HepG2 (cell line): ENCODE measurements around the gene CYP2A6. TPM values are rescaled to one million over a fixed set of nuclear protein-coding genes. Genes with fewer than 3 reads are reported as not detected.

Experiments used
- BRCA1 ChIP-seq: sonication (generic); formaldehyde crosslinking; IDR thresholded peaks from 2 replicates; pipeline ENCODE4 v1.4.0; 2020; ENCODE audit warnings: missing genetic modification reagents
- KAT2B ChIP-seq: fragments of 150-350 bp; IDR thresholded peaks from 2 replicates; pipeline ENCODE4 v1.6.1; 2014; ENCODE audit warnings: low read depth, low read length, borderline replicate concordance
- KDM6A ChIP-seq: IDR thresholded peaks from 2 replicates; pipeline ENCODE4 v1.6.1; 2016; ENCODE audit warnings: low read depth
- MBNL3 ChIP-seq: fragments of 250-450 bp; sonication (Bioruptor Pico); conservative IDR thresholded peaks from 2 replicates; pipeline ENCODE4 v1.8.0; 2022; ENCODE audit warnings: mild to moderate bottlenecking, inconsistent platforms
- PAX8 ChIP-seq: sonication (generic); formaldehyde crosslinking; IDR thresholded peaks from 2 replicates; pipeline ENCODE4 v1.8.0; 2022; ENCODE audit warnings: mild to moderate bottlenecking, missing genetic modification reagents, borderline replicate concordance
- RARG ChIP-seq: sonication (generic); formaldehyde crosslinking; IDR thresholded peaks from 2 replicates; pipeline ENCODE4 v1.4.0; 2020; ENCODE audit warnings: low read depth, mild to moderate bottlenecking, missing genetic modification reagents
- RXRB ChIP-seq: IDR thresholded peaks from 2 replicates; pipeline ENCODE4 v1.6.1; 2016; ENCODE audit warnings: borderline replicate concordance, missing genetic modification reagents, missing compliant biosample characterization
- SALL2 ChIP-seq: sonication (generic); formaldehyde crosslinking; IDR thresholded peaks from 2 replicates; pipeline ENCODE4 v1.8.1; 2023; ENCODE audit warnings: mild to moderate bottlenecking, missing genetic modification reagents, inconsistent platforms
- SIN3A ChIP-seq: IDR thresholded peaks from 2 replicates; pipeline ENCODE4 v1.6.1; 2011; ENCODE audit warnings: low read depth, mild to moderate bottlenecking, control low read depth, low read length, borderline replicate concordance
- U2AF2 ChIP-seq: fragments of 200-400 bp; formaldehyde crosslinking; IDR thresholded peaks from 2 replicates; pipeline ENCODE4 v1.6.1; 2017; ENCODE audit warnings: low read depth, mild to moderate bottlenecking, low read length
- ZKSCAN8 ChIP-seq: IDR thresholded peaks from 2 replicates; pipeline ENCODE4 v1.6.1; 2016; ENCODE audit warnings: borderline replicate concordance, missing genetic modification reagents, missing compliant biosample characterization
- ZNF589 ChIP-seq: sonication (generic); formaldehyde crosslinking; conservative IDR thresholded peaks from 2 replicates; pipeline ENCODE4 v1.8.0; 2022; ENCODE audit warnings: mild to moderate bottlenecking, moderate library complexity, missing genetic modification reagents
- ZNF616 ChIP-seq: sonication (generic); formaldehyde crosslinking; IDR thresholded peaks from 2 replicates; pipeline ENCODE4 v1.5.0; 2020; ENCODE audit warnings: low read depth, mild to moderate bottlenecking, missing genetic modification reagents
- ZNF619 ChIP-seq: sonication (generic); formaldehyde crosslinking; IDR thresholded peaks from 2 replicates; pipeline ENCODE4 v1.4.0; 2020; ENCODE audit warnings: mild to moderate bottlenecking, missing genetic modification reagents
- ZNF768 ChIP-seq: sonication (generic); formaldehyde crosslinking; IDR thresholded peaks from 2 replicates; pipeline ENCODE4 v1.4.0; 2020; ENCODE audit warnings: missing genetic modification reagents
- ZNF772 ChIP-seq: sonication (generic); formaldehyde crosslinking; IDR thresholded peaks from 2 replicates; pipeline ENCODE4 v1.5.0; 2020; ENCODE audit warnings: mild to moderate bottlenecking, missing genetic modification reagents
- ZSCAN9 ChIP-seq: IDR thresholded peaks from 2 replicates; pipeline ENCODE4 v1.6.1; 2016; ENCODE audit warnings: borderline replicate concordance
- polyA plus RNA-seq, 8 experiments: library from polyadenylated mRNA; depleted of rRNA in 3 of 8; stranded (reverse) in 7 of 8; unstranded in 1 of 8; fragments of >200 nt; fragmentation: Illumina TruSeq in 4 of 8; extraction: Trizol in 4 of 8; gene quantifications; 2 replicates each; pipeline versions ENCODE4 v1.2.1 to v1.2.3, GENCODE V29; 2011 to 2016; ENCODE audit warnings: low read depth in 4 of 8, missing spikeins in 1 of 8, mixed read lengths in 1 of 8; ENCODE audit not compliant: insufficient read depth in 1 of 8
- total RNA-seq, 5 experiments: library from RNA; depleted of rRNA; stranded (reverse); fragments of >200 nt; fragmentation: Illumina TruSeq; extraction: Trizol; gene quantifications; 2 replicates each; pipeline ENCODE4 v1.2.3, GENCODE V29; 2016; ENCODE audit warnings: low read depth in 1 of 5
- TF ChIP-seq, protein P1 (sequence below): sonication (generic); formaldehyde crosslinking; IDR thresholded peaks from 2 replicates; pipeline ENCODE4 v1.4.0; 2020; ENCODE audit warnings: missing genetic modification reagents
- TF ChIP-seq, protein P2 (sequence below): sonication (generic); formaldehyde crosslinking; IDR thresholded peaks from 2 replicates; pipeline ENCODE4 v1.5.0; 2020; ENCODE audit warnings: missing genetic modification reagents
- TF ChIP-seq, protein P3 (sequence below): IDR thresholded peaks from 2 replicates; pipeline ENCODE4 v1.4.0; 2020; ENCODE audit warnings: mild to moderate bottlenecking, missing genetic modification reagents
- TF ChIP-seq, protein P4 (sequence below): sonication (generic); formaldehyde crosslinking; IDR thresholded peaks from 2 replicates; pipeline ENCODE4 v1.8.0; 2022; ENCODE audit warnings: mild to moderate bottlenecking, missing genetic modification reagents; ENCODE audit not compliant: insufficient replicate concordance

Gene CYP2A6
- total and polyA plus RNA-seq, 2 of the 13 experiments (the other 11 are each of a cell fraction or from before 2014, with no cell fraction given) = not detected

DNA sequence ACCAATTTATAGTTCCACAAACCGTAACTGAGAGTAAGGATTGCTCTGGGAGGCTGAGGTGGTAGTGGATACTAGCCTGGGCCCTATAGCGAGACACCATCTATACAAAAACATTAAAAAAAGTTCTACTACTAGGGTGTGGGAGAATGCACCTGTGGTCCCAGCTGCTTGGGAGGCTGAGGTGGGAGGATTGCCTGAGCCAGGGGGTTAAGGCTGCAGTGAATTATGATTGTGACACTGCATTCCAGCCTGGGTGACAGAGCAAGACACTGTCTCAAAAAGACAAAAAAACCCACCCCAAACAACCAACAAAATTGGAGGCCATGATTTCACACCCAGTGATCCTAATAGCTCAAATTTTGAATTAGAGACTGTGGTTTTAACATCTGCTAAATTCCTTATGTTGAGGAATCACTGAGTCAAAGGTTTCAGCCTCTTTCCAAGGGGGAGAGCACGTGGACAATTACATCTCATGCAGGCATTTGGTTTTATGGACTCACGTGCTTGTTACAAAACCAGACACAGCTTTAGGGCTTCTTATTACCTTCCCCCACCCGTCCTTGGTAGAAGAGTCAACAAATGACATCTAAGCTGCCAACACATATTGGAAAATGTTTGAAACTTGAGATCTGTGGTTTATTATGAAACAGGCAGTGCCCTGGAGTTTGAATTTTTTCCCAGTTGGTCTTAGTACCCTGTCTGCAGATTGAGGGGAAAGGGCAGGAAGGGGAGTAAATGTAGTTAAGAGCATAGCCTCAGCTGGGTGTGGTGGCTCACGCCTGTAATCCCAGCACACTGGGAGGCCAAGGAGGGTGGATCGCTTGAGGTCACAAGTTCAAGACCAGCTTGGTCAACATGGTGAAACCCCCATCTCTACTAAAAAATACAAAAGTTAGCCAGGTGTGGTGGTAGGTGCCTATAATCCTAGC, 18.5 kb downstream of the CYP2A6 start (continued):
- TF ChIP-seq SALL2 = peak; percentile 61; the same call in 1 of the 2 replicates
- TF ChIP-seq ZKSCAN8 = peak; percentile 57; the same call in 1 of the 2 replicates
- no peak for TF ChIP-seq MBNL3 (CRISPR knock-in tag)
- TF ChIP-seq, protein P1, sequence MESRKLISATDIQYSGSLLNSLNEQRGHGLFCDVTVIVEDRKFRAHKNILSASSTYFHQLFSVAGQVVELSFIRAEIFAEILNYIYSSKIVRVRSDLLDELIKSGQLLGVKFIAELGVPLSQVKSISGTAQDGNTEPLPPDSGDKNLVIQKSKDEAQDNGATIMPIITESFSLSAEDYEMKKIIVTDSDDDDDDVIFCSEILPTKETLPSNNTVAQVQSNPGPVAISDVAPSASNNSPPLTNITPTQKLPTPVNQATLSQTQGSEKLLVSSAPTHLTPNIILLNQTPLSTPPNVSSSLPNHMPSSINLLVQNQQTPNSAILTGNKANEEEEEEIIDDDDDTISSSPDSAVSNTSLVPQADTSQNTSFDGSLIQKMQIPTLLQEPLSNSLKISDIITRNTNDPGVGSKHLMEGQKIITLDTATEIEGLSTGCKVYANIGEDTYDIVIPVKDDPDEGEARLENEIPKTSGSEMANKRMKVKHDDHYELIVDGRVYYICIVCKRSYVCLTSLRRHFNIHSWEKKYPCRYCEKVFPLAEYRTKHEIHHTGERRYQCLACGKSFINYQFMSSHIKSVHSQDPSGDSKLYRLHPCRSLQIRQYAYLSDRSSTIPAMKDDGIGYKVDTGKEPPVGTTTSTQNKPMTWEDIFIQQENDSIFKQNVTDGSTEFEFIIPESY = no peak
- peak; percentile 55; the same call in 1 of the 2 replicates for TF ChIP-seq ZSCAN9
- TF ChIP-seq, protein P2, sequence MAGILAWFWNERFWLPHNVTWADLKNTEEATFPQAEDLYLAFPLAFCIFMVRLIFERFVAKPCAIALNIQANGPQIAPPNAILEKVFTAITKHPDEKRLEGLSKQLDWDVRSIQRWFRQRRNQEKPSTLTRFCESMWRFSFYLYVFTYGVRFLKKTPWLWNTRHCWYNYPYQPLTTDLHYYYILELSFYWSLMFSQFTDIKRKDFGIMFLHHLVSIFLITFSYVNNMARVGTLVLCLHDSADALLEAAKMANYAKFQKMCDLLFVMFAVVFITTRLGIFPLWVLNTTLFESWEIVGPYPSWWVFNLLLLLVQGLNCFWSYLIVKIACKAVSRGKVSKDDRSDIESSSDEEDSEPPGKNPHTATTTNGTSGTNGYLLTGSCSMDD (CRISPR knock-in tag) = no peak
- TF ChIP-seq ZNF616 (CRISPR knock-in tag) = no peak
- no peak for TF ChIP-seq SIN3A
- TF ChIP-seq KAT2B = no peak
- TF ChIP-seq, protein P3, sequence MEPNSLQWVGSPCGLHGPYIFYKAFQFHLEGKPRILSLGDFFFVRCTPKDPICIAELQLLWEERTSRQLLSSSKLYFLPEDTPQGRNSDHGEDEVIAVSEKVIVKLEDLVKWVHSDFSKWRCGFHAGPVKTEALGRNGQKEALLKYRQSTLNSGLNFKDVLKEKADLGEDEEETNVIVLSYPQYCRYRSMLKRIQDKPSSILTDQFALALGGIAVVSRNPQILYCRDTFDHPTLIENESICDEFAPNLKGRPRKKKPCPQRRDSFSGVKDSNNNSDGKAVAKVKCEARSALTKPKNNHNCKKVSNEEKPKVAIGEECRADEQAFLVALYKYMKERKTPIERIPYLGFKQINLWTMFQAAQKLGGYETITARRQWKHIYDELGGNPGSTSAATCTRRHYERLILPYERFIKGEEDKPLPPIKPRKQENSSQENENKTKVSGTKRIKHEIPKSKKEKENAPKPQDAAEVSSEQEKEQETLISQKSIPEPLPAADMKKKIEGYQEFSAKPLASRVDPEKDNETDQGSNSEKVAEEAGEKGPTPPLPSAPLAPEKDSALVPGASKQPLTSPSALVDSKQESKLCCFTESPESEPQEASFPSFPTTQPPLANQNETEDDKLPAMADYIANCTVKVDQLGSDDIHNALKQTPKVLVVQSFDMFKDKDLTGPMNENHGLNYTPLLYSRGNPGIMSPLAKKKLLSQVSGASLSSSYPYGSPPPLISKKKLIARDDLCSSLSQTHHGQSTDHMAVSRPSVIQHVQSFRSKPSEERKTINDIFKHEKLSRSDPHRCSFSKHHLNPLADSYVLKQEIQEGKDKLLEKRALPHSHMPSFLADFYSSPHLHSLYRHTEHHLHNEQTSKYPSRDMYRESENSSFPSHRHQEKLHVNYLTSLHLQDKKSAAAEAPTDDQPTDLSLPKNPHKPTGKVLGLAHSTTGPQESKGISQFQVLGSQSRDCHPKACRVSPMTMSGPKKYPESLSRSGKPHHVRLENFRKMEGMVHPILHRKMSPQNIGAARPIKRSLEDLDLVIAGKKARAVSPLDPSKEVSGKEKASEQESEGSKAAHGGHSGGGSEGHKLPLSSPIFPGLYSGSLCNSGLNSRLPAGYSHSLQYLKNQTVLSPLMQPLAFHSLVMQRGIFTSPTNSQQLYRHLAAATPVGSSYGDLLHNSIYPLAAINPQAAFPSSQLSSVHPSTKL (CRISPR knock-in tag) = peak; percentile 97
- 0 out of 2 replicates have a peak, but pooled peaks have one; percentile 53 for TF ChIP-seq BRCA1
- peak; percentile 63; the same call in 1 of the 2 replicates for TF ChIP-seq ZNF772
- TF ChIP-seq PAX8 (CRISPR knock-in tag) = no peak
- TF ChIP-seq ZNF768 (CRISPR knock-in tag) = no peak
- TF ChIP-seq, protein P4, sequence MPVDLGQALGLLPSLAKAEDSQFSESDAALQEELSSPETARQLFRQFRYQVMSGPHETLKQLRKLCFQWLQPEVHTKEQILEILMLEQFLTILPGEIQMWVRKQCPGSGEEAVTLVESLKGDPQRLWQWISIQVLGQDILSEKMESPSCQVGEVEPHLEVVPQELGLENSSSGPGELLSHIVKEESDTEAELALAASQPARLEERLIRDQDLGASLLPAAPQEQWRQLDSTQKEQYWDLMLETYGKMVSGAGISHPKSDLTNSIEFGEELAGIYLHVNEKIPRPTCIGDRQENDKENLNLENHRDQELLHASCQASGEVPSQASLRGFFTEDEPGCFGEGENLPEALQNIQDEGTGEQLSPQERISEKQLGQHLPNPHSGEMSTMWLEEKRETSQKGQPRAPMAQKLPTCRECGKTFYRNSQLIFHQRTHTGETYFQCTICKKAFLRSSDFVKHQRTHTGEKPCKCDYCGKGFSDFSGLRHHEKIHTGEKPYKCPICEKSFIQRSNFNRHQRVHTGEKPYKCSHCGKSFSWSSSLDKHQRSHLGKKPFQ (CRISPR knock-in tag) = no peak
- TF ChIP-seq ZNF619 (CRISPR knock-in tag) = no peak
- TF ChIP-seq KDM6A = peak; percentile 79
- peak; percentile 97 for TF ChIP-seq RXRB (CRISPR knock-in tag)
- TF ChIP-seq U2AF2 = no peak
- TF ChIP-seq ZNF589 (CRISPR knock-in tag) = no peak
- peak; percentile 57; the same call in 1 of the 2 replicates for TF ChIP-seq RARG
